Measurements from ENCODE around the gene GZMH. TPM values are rescaled to one million over a fixed set of nuclear protein-coding genes. Genes with fewer than 3 reads are reported as not detected.

The GZMH gene
- total and polyA plus RNA-seq, 7 donors, result 1.7 to 2.5 TPM; not detected in 5

GRCh38 chr14:24556756-24557155 is 52.7 kb downstream of the GZMH start:
- no peak for DNase-seq
- Histone ChIP-seq H3K4me1 (no peaks in the 10 kb centered on the region), H3K27me3 (no peaks in the 10 kb centered on the region), H3K4me3 (no peak overlapping the region), H3K9me3 (no peaks in the 10 kb centered on the region), H3K36me3 (no peaks in the 10 kb centered on the region), H3K27ac (no peak overlapping the region)
- TF ChIP-seq POLR2AphosphoS5 (IDR thresholded peaks at IDR 0.05), result no peak
- TF ChIP-seq CTCF (IDR thresholded peaks at IDR 0.05), result no peak
- TF ChIP-seq EP300 (IDR thresholded peaks at IDR 0.05), result no peak
- TF ChIP-seq POLR2A (IDR thresholded peaks at IDR 0.05), result no peak
- intact Hi-C loops (cut with DNase I), result no loop called here
- 58 to 66% methylated on average over 4 of the region's 4 CpGs for WGBS, 2 donors

Other genes with a start within 250 kb of the GZMH start
- 100 to 1,000 TPM in 1 of 4 donors, 10 to 100 TPM in 3; 29.6 to 120 (median 67.3) TPM for gene NFATC4, start 241.5 kb downstream of the GZMH start, total RNA-seq
- 10 to 100 TPM; 10.4 to 45.1 (median 15.6) TPM for gene NFATC4, start 241.5 kb downstream of the GZMH start, polyA plus RNA-seq
- 10 to 100 TPM in 1 of 4 donors, 1 to 10 TPM in 3; 6.8 to 17.4 (median 7.0) TPM for gene NYNRIN, start 210.7 kb downstream of the GZMH start, total RNA-seq
- 1 to 10 TPM in 1 of 3 donors, under 1 TPM in 2; 0.60 to 6.5 (median 0.92) TPM for gene NYNRIN, start 210.7 kb downstream of the GZMH start, polyA plus RNA-seq
- 1 to 10 TPM; 1.4 to 8.9 (median 2.1) TPM for gene CBLN3, start 180.0 kb downstream of the GZMH start, total RNA-seq
- 1 to 10 TPM in 2 of 3 donors, under 1 TPM in 1; 0.46 to 3.6 (median 1.2) TPM for gene CBLN3, start 180.0 kb downstream of the GZMH start, polyA plus RNA-seq
- gene KHNYN, start 179.7 kb downstream of the GZMH start, total RNA-seq, result 10 to 100 TPM; 44.6 to 60.8 (median 50.6) TPM
- 10 to 100 TPM; 16.2 to 64.6 (median 36.1) TPM for gene KHNYN, start 179.7 kb downstream of the GZMH start, polyA plus RNA-seq
- 10 to 100 TPM; 30.3 to 45.4 (median 33.9) TPM for gene SDR39U1, start 166.9 kb downstream of the GZMH start, total RNA-seq
- gene SDR39U1, start 166.9 kb downstream of the GZMH start, polyA plus RNA-seq, result 10 to 100 TPM; 35.4 to 57.3 (median 39.1) TPM
- 1 to 10 TPM in 3 of 4 donors, not detected in 1; 1.2 to 3.3 (median 1.4) TPM for gene CMA1, start 101.4 kb downstream of the GZMH start, total RNA-seq
- gene CMA1, start 101.4 kb downstream of the GZMH start, polyA plus RNA-seq, result 1 to 10 TPM in 1 of 3 donors, under 1 TPM in 1, not detected in 1; 0.52 to 1.2 TPM
- gene CTSG, start 33.4 kb downstream of the GZMH start, total RNA-seq, result 1 to 10 TPM in 2 of 4 donors, under 1 TPM in 1, not detected in 1; 0.99 to 8.6 (median 4.1) TPM
- 1 to 10 TPM in 1 of 3 donors, under 1 TPM in 1, not detected in 1; 0.67 to 3.0 TPM for gene CTSG, start 33.4 kb downstream of the GZMH start, polyA plus RNA-seq
- gene GZMB, start 24.5 kb upstream of the GZMH start, total RNA-seq, result 1 to 10 TPM in 1 of 4 donors, not detected in 3; 1.5 TPM
- 1 to 10 TPM in 2 of 3 donors, not detected in 1; 3.2 to 8.0 TPM for gene GZMB, start 24.5 kb upstream of the GZMH start, polyA plus RNA-seq

All from sigmoid colon (tissue), 7 donors.